ENCODE results near the gene OSBPL7. TPM values are rescaled to one million over a fixed set of nuclear protein-coding genes. Genes with fewer than 3 reads are reported as not detected.

The OSBPL7 gene
- total and polyA plus RNA-seq, 2 donors from 2014 or later, result 5.3 to 21.2 TPM

GRCh38 chr17:47792457-47792856, 29.1 kb downstream of the OSBPL7 start:
- H3K4me1 ChIP-seq (ENCODE audit: control insufficient read depth in 2 of 3, insufficient read depth in 2 of 3, low read depth in 1 of 3, low read length in 3 of 3), result no peaks in the 10 kb centered on the region
- no peaks in the 10 kb centered on the region for H3K36me3 ChIP-seq (ENCODE audit: control insufficient read depth in 2 of 3, insufficient read depth in 3 of 3, low read length in 3 of 3)
- TF ChIP-seq CTCF (IDR thresholded peaks at IDR 0.05; ENCODE audit: borderline replicate concordance, extremely low read depth, insufficient read depth), result no peak
- no peak overlapping the region for H3K27ac ChIP-seq (ENCODE audit: low read depth in 2 of 2, low read length in 2 of 2)
- no peak overlapping the region for H3K9ac ChIP-seq (ENCODE audit: low read length in 3 of 3)
- DNase-seq, result no peak
- H3K4me3 ChIP-seq (ENCODE audit: low read length in 3 of 3), result no peak overlapping the region
- peaks cover 25% of the 10 kb centered on the region for H3K27me3 ChIP-seq (ENCODE audit: control insufficient read depth, insufficient read depth, low read length)
- intact Hi-C loops (cut with DNase I), result no loop called here
- no peak for FAIRE-seq
- H3K9me3 ChIP-seq (ENCODE audit: control insufficient read depth in 2 of 3, insufficient read depth in 1 of 3, low read length in 3 of 3), result no peaks in the 10 kb centered on the region

GRCh38 chr17:47791025-47791424, 30.6 kb downstream of the OSBPL7 start:
- FAIRE-seq (no peak), DNase-seq (no peak)
- H3K36me3 ChIP-seq (ENCODE audit: control insufficient read depth in 2 of 3, insufficient read depth in 3 of 3, low read length in 3 of 3), result no peaks in the 10 kb centered on the region
- no peak overlapping the region for H3K4me3 ChIP-seq (ENCODE audit: low read length in 3 of 3)
- no peaks in the 10 kb centered on the region for H3K9me3 ChIP-seq (ENCODE audit: control insufficient read depth in 2 of 3, insufficient read depth in 1 of 3, low read length in 3 of 3)
- intact Hi-C loops (cut with DNase I), result no loop called here
- H3K27me3 ChIP-seq (ENCODE audit: control insufficient read depth, insufficient read depth, low read length), result peaks cover 25% of the 10 kb centered on the region
- TF ChIP-seq CTCF (IDR thresholded peaks at IDR 0.05; ENCODE audit: borderline replicate concordance, extremely low read depth, insufficient read depth), result no peak
- no peaks in the 10 kb centered on the region for H3K4me1 ChIP-seq (ENCODE audit: control insufficient read depth in 2 of 3, insufficient read depth in 2 of 3, low read depth in 1 of 3, low read length in 3 of 3)
- H3K9ac ChIP-seq (ENCODE audit: low read length in 3 of 3), result no peak overlapping the region
- H3K27ac ChIP-seq (ENCODE audit: low read depth in 2 of 2, low read length in 2 of 2), result no peak overlapping the region

GRCh38 chr17:47789611-47790561, 31.7 kb downstream of the OSBPL7 start:
- no peaks in the 10 kb centered on the region for H3K9me3 ChIP-seq (ENCODE audit: control insufficient read depth in 2 of 3, insufficient read depth in 1 of 3, low read length in 3 of 3)
- H3K27ac ChIP-seq (ENCODE audit: low read depth in 2 of 2, low read length in 2 of 2), result no peak overlapping the region
- H3K9ac ChIP-seq (ENCODE audit: low read length in 3 of 3), result no peak overlapping the region
- H3K36me3 ChIP-seq (ENCODE audit: control insufficient read depth in 2 of 3, insufficient read depth in 3 of 3, low read length in 3 of 3), result no peaks in the 10 kb centered on the region
- FAIRE-seq (no peak), DNase-seq (peak in 4 of 5 donors; percentile 44 to 86 (median 56))
- intact Hi-C loops (cut with DNase I), result no loop called here
- peak; percentile 41 for TF ChIP-seq CTCF (IDR thresholded peaks at IDR 0.05; ENCODE audit: borderline replicate concordance, extremely low read depth, insufficient read depth)
- peaks cover 20% of the 10 kb centered on the region for H3K27me3 ChIP-seq (ENCODE audit: control insufficient read depth, insufficient read depth, low read length)
- no peak overlapping the region for H3K4me3 ChIP-seq (ENCODE audit: low read length in 3 of 3)
- no peaks in the 10 kb centered on the region for H3K4me1 ChIP-seq (ENCODE audit: control insufficient read depth in 2 of 3, insufficient read depth in 2 of 3, low read depth in 1 of 3, low read length in 3 of 3)

Measured in kidney (tissue), 14 donors.